BLaER1 (cell line): Measurements from ENCODE around the gene GPRC5B.

Experiments used
- H3K27ac ChIP-seq: shearing (Covaris generic); formaldehyde crosslinking; 2 replicates; pipeline ENCODE4 v1.8.1; 2022
- H3K27me3 ChIP-seq: shearing (Covaris generic); formaldehyde crosslinking; 2 replicates; pipeline ENCODE4 v1.8.1; 2022
- H3K36me3 ChIP-seq: shearing (Covaris generic); formaldehyde crosslinking; 2 replicates; pipeline ENCODE4 v1.8.1; 2022
- H3K4me1 ChIP-seq: shearing (Covaris generic); formaldehyde crosslinking; 2 replicates; pipeline ENCODE4 v1.8.1; 2022
- H3K4me2 ChIP-seq: shearing (Covaris generic); formaldehyde crosslinking; 2 replicates; pipeline ENCODE4 v1.8.1; 2022
- H3K4me3 ChIP-seq: shearing (Covaris generic); formaldehyde crosslinking; 2 replicates; pipeline ENCODE4 v1.8.1; 2022
- H3K9ac ChIP-seq: shearing (Covaris generic); formaldehyde crosslinking; 2 replicates; pipeline ENCODE4 v1.8.1; 2022
- H3K9me3 ChIP-seq: shearing (Covaris generic); formaldehyde crosslinking; 2 replicates; pipeline ENCODE4 v1.8.1; 2022
- H4K20me1 ChIP-seq: shearing (Covaris generic); formaldehyde crosslinking; 2 replicates; pipeline ENCODE4 v1.8.1; 2022
- Cebpa-rat ChIP-seq: shearing (Covaris generic); IDR thresholded peaks from 2 replicates; pipeline ENCODE4 v1.8.1; 2022

GPRC5B gene

GRCh38 chr16:19884611-19885450, at the start of gene GPRC5B:
Gene GPRC5B, minus strand, starts transcription at chr16:19884848. Its CDS starts 12,003 bp downstream, at chr16:19872845.
- Histone ChIP-seq H3K4me1 (peaks cover 20% of the 10 kb centered on the region), H3K9ac (peak within 1 kb of the TSS; percentile 67; the same call in 1 of the 2 replicates), H3K27me3 (peaks cover 47% of the 10 kb centered on the region), H3K4me3 (peak within 1 kb of the TSS; percentile 69), H3K27ac (no peak within 1 kb of the TSS), H3K9me3 (no peaks in the 10 kb centered on the region), H3K36me3 (no peaks in the 10 kb centered on the region), H4K20me1 (peaks cover 31% of the 10 kb centered on the region), H3K4me2 (peak within 1 kb of the TSS; percentile 99)
- no peak for TF ChIP-seq Cebpa-rat

- H4K20me1 ChIP-seq: no peaks in the 10 kb centered on the region
- no peak overlapping the region for H3K27ac ChIP-seq
- no peak overlapping the region for H3K4me2 ChIP-seq
- H3K4me1 ChIP-seq: 0 out of 2 replicates have a peak, but pooled peaks cover 4% of the 10 kb centered on the region
- TF ChIP-seq Cebpa-rat: no peak
- no peak overlapping the region for H3K4me3 ChIP-seq
- H3K36me3 ChIP-seq: no peaks in the 10 kb centered on the region
- H3K9ac ChIP-seq: no peak overlapping the region
- H3K9me3 ChIP-seq: no peaks in the 10 kb centered on the region
- H3K27me3 ChIP-seq: no peaks in the 10 kb centered on the region
Observed at GRCh38 chr16:19933740-19934139, 49.1 kb upstream of the GPRC5B start.

GRCh38 chr16:19929062-19929511, 44.4 kb upstream of the GPRC5B start:
- no peak overlapping the region for H3K9ac ChIP-seq
- no peak for TF ChIP-seq Cebpa-rat
- H3K27ac ChIP-seq: no peak overlapping the region
- H3K9me3 ChIP-seq: no peaks in the 10 kb centered on the region
- H3K27me3 ChIP-seq: no peaks in the 10 kb centered on the region
- H4K20me1 ChIP-seq: no peaks in the 10 kb centered on the region
- H3K36me3 ChIP-seq: no peaks in the 10 kb centered on the region
- no peak overlapping the region for H3K4me3 ChIP-seq
- H3K4me1 ChIP-seq: no peaks in the 10 kb centered on the region
- no peak overlapping the region for H3K4me2 ChIP-seq

- no peaks in the 10 kb centered on the region for H3K27me3 ChIP-seq
- no peak overlapping the region for H3K27ac ChIP-seq
- H3K36me3 ChIP-seq: no peaks in the 10 kb centered on the region
- no peaks in the 10 kb centered on the region for H3K4me1 ChIP-seq
- no peaks in the 10 kb centered on the region for H3K9me3 ChIP-seq
- H3K9ac ChIP-seq: no peak overlapping the region
- no peak for TF ChIP-seq Cebpa-rat
- H3K4me2 ChIP-seq: no peak overlapping the region
- no peak overlapping the region for H3K4me3 ChIP-seq
- H4K20me1 ChIP-seq: no peaks in the 10 kb centered on the region
Observed at GRCh38 chr16:19928432-19928831, 43.8 kb upstream of the GPRC5B start.

- no peak for TF ChIP-seq Cebpa-rat
- no peak overlapping the region for H3K9ac ChIP-seq
- no peaks in the 10 kb centered on the region for H4K20me1 ChIP-seq
- H3K4me3 ChIP-seq: no peak overlapping the region
- no peaks in the 10 kb centered on the region for H3K27me3 ChIP-seq
- H3K9me3 ChIP-seq: no peaks in the 10 kb centered on the region
- H3K4me1 ChIP-seq: no peaks in the 10 kb centered on the region
- H3K4me2 ChIP-seq: no peak overlapping the region
- no peaks in the 10 kb centered on the region for H3K36me3 ChIP-seq
- no peak overlapping the region for H3K27ac ChIP-seq
Observed at GRCh38 chr16:19926449-19927390, 42.1 kb upstream of the GPRC5B start.

- no peaks in the 10 kb centered on the region for H3K27me3 ChIP-seq
- no peak overlapping the region for H3K9ac ChIP-seq
- H3K36me3 ChIP-seq: no peaks in the 10 kb centered on the region
- H3K9me3 ChIP-seq: no peaks in the 10 kb centered on the region
- no peak for TF ChIP-seq Cebpa-rat
- H4K20me1 ChIP-seq: no peaks in the 10 kb centered on the region
- H3K27ac ChIP-seq: no peak overlapping the region
- no peaks in the 10 kb centered on the region for H3K4me1 ChIP-seq
- H3K4me2 ChIP-seq: no peak overlapping the region
- no peak overlapping the region for H3K4me3 ChIP-seq
Observed at GRCh38 chr16:19923396-19923795, 38.7 kb upstream of the GPRC5B start.

GRCh38 chr16:19919142-19919541, 34.5 kb upstream of the GPRC5B start:
- no peak for TF ChIP-seq Cebpa-rat
- Histone ChIP-seq H3K9ac (no peak overlapping the region), H3K36me3 (no peaks in the 10 kb centered on the region), H3K4me2 (no peak overlapping the region), H3K27me3 (no peaks in the 10 kb centered on the region), H3K9me3 (no peaks in the 10 kb centered on the region), H4K20me1 (no peaks in the 10 kb centered on the region), H3K27ac (no peak overlapping the region), H3K4me1 (no peaks in the 10 kb centered on the region), H3K4me3 (no peak overlapping the region)

GRCh38 chr16:19916064-19916463, 31.4 kb upstream of the GPRC5B start:
- no peaks in the 10 kb centered on the region for H3K36me3 ChIP-seq
- no peaks in the 10 kb centered on the region for H3K9me3 ChIP-seq
- TF ChIP-seq Cebpa-rat: no peak
- H3K4me3 ChIP-seq: no peak overlapping the region
- no peak overlapping the region for H3K9ac ChIP-seq
- no peak overlapping the region for H3K4me2 ChIP-seq
- no peaks in the 10 kb centered on the region for H3K4me1 ChIP-seq
- H3K27me3 ChIP-seq: no peaks in the 10 kb centered on the region
- no peak overlapping the region for H3K27ac ChIP-seq
- H4K20me1 ChIP-seq: no peaks in the 10 kb centered on the region

- no peaks in the 10 kb centered on the region for H4K20me1 ChIP-seq
- no peak overlapping the region for H3K4me2 ChIP-seq
- TF ChIP-seq Cebpa-rat: no peak
- H3K27ac ChIP-seq: no peak overlapping the region
- H3K4me1 ChIP-seq: no peaks in the 10 kb centered on the region
- no peaks in the 10 kb centered on the region for H3K36me3 ChIP-seq
- no peak overlapping the region for H3K9ac ChIP-seq
- no peaks in the 10 kb centered on the region for H3K9me3 ChIP-seq
- no peak overlapping the region for H3K4me3 ChIP-seq
- no peaks in the 10 kb centered on the region for H3K27me3 ChIP-seq
Observed at GRCh38 chr16:19914877-19915276, 30.2 kb upstream of the GPRC5B start.

- no peak for TF ChIP-seq Cebpa-rat
- Histone ChIP-seq H3K4me2 (no peak overlapping the region), H3K4me3 (no peak overlapping the region), H3K9me3 (no peaks in the 10 kb centered on the region), H3K27me3 (no peaks in the 10 kb centered on the region), H3K4me1 (no peaks in the 10 kb centered on the region), H3K9ac (no peak overlapping the region), H4K20me1 (no peaks in the 10 kb centered on the region), H3K27ac (no peak overlapping the region), H3K36me3 (no peaks in the 10 kb centered on the region)
Observed at GRCh38 chr16:19913340-19913645, 28.6 kb upstream of the GPRC5B start.
